HAP-1 (cell line): ENCODE results near the gene RLBP1.

Experiments used
- DNase-seq, 2 experiments: peaks; one replicate each; pipeline ENCODE4 v3.0.0-alpha.2; 2016 to 2020; ENCODE audit warnings: low spot score in 2 of 2
- H3K27me3 ChIP-seq: fragments of 250-450 bp; sonication (Bioruptor Pico); 2 replicates; pipeline ENCODE4 v1.5.1; 2020; ENCODE audit warnings: low read depth, mild to moderate bottlenecking, moderate library complexity
- H3K36me3 ChIP-seq: fragments of 250-450 bp; sonication (Bioruptor Pico); replicated peaks from 2 replicates; pipeline ENCODE4 v1.5.1; 2020; ENCODE audit warnings: mild to moderate bottlenecking
- H3K4me1 ChIP-seq: fragments of 250-450 bp; sonication (Bioruptor Pico); 2 replicates; pipeline ENCODE4 v1.5.1; 2020; ENCODE audit warnings: mild to moderate bottlenecking
- H3K4me3 ChIP-seq: fragments of 250-450 bp; sonication (Bioruptor Pico); 2 replicates; pipeline ENCODE4 v1.5.1; 2020; ENCODE audit warnings: mild to moderate bottlenecking, moderate library complexity
- H3K9me3 ChIP-seq: fragments of 250-450 bp; sonication (Bioruptor Pico); 2 replicates; pipeline ENCODE4 v1.5.1; 2020; ENCODE audit warnings: mild to moderate bottlenecking, moderate library complexity
- in situ Hi-C: fragments of 300-500 bp; cut with MboI; formaldehyde crosslinking; loops from 3 replicates; pipeline ENCODE4 v1.14.3; 2020; ENCODE audit warnings: low sequenced_read_pairs, inconsistent platforms, mixed read lengths

RLBP1 gene

GRCh38 chr15:89198934-89199333 is 22.4 kb downstream of the RLBP1 start:
- in situ Hi-C loops = no loop called here
- DNase-seq = no peak

GRCh38 chr15:89198196-89198595 is 23.2 kb downstream of the RLBP1 start:
- in situ Hi-C loops = no loop called here
- H3K9me3 ChIP-seq = no peaks in the 10 kb centered on the region
- H3K4me1 ChIP-seq = peaks cover 25% of the 10 kb centered on the region
- H3K36me3 ChIP-seq = peaks cover 13% of the 10 kb centered on the region
- no peak overlapping the region for H3K4me3 ChIP-seq
- no peaks in the 10 kb centered on the region for H3K27me3 ChIP-seq
- DNase-seq = no peak

More at GRCh38 chr15:89198934-89199333, 22.4 kb downstream of the RLBP1 start:
- Histone ChIP-seq H3K27me3 (no peaks in the 10 kb centered on the region), H3K36me3 (peaks cover 9% of the 10 kb centered on the region; the same call in 1 of the 2 replicates), H3K4me1 (peaks cover 25% of the 10 kb centered on the region), H3K4me3 (no peak overlapping the region), H3K9me3 (no peaks in the 10 kb centered on the region)

GRCh38 chr15:89197503-89197971 is 23.8 kb downstream of the RLBP1 start:
- H3K4me3 ChIP-seq = no peak overlapping the region
- no peaks in the 10 kb centered on the region for H3K27me3 ChIP-seq
- peaks cover 23% of the 10 kb centered on the region for H3K4me1 ChIP-seq
- peaks cover 15% of the 10 kb centered on the region for H3K36me3 ChIP-seq
- DNase-seq = peak; percentile 75 to 89
- in situ Hi-C loops = no loop called here
- H3K9me3 ChIP-seq = no peaks in the 10 kb centered on the region

GRCh38 chr15:89196994-89197393 is 24.4 kb downstream of the RLBP1 start:
- no peak for DNase-seq
- Histone ChIP-seq H3K27me3 (no peaks in the 10 kb centered on the region), H3K36me3 (peaks cover 16% of the 10 kb centered on the region), H3K4me3 (no peak overlapping the region), H3K9me3 (no peaks in the 10 kb centered on the region), H3K4me1 (peaks cover 18% of the 10 kb centered on the region)
- in situ Hi-C loops = no loop called here

- DNase-seq = no peak
- H3K27me3 ChIP-seq = no peaks in the 10 kb centered on the region
- peaks cover 20% of the 10 kb centered on the region for H3K36me3 ChIP-seq
- in situ Hi-C loops = no loop called here
- no peaks in the 10 kb centered on the region for H3K9me3 ChIP-seq
- H3K4me1 ChIP-seq = peaks cover 16% of the 10 kb centered on the region
- H3K4me3 ChIP-seq = no peak overlapping the region
These were observed 25.1 kb downstream of the RLBP1 start for GRCh38 chr15:89196241-89196640.

GRCh38 chr15:89195836-89196235 is 25.5 kb downstream of the RLBP1 start:
- Histone ChIP-seq H3K4me3 (no peak overlapping the region), H3K27me3 (no peaks in the 10 kb centered on the region), H3K9me3 (no peaks in the 10 kb centered on the region), H3K36me3 (peaks cover 24% of the 10 kb centered on the region), H3K4me1 (peaks cover 16% of the 10 kb centered on the region)
- no peak for DNase-seq
- in situ Hi-C loops = no loop called here

- H3K27me3 ChIP-seq = no peaks in the 10 kb centered on the region
- in situ Hi-C loops = no loop called here
- peaks cover 16% of the 10 kb centered on the region for H3K4me1 ChIP-seq
- H3K4me3 ChIP-seq = no peak overlapping the region
- no peak for DNase-seq
- no peaks in the 10 kb centered on the region for H3K9me3 ChIP-seq
- peaks cover 35% of the 10 kb centered on the region for H3K36me3 ChIP-seq
These were observed 26.8 kb downstream of the RLBP1 start for GRCh38 chr15:89194608-89195007.

GRCh38 chr15:89192766-89193165 is 28.6 kb downstream of the RLBP1 start:
- Histone ChIP-seq H3K4me1 (peaks cover 9% of the 10 kb centered on the region), H3K9me3 (no peaks in the 10 kb centered on the region), H3K27me3 (no peaks in the 10 kb centered on the region), H3K4me3 (no peak overlapping the region), H3K36me3 (peaks cover 40% of the 10 kb centered on the region)
- in situ Hi-C loops = no loop called here
- DNase-seq = no peak

GRCh38 chr15:89192136-89192535 is 29.2 kb downstream of the RLBP1 start:
- in situ Hi-C loops = no loop called here

GRCh38 chr15:89187986-89188514 is 33.3 kb downstream of the RLBP1 start:
- in situ Hi-C loops = no loop called here
- Histone ChIP-seq H3K4me3 (no peak overlapping the region), H3K36me3 (peaks cover 28% of the 10 kb centered on the region), H3K4me1 (no peaks in the 10 kb centered on the region), H3K9me3 (no peaks in the 10 kb centered on the region), H3K27me3 (no peaks in the 10 kb centered on the region)
- no peak for DNase-seq

More at GRCh38 chr15:89192136-89192535, 29.2 kb downstream of the RLBP1 start:
- Histone ChIP-seq H3K27me3 (no peaks in the 10 kb centered on the region), H3K4me3 (no peak overlapping the region), H3K9me3 (no peaks in the 10 kb centered on the region), H3K36me3 (peaks cover 40% of the 10 kb centered on the region), H3K4me1 (peaks cover 3% of the 10 kb centered on the region)
- DNase-seq = no peak

- Histone ChIP-seq H3K27me3 (no peaks in the 10 kb centered on the region), H3K36me3 (peaks cover 34% of the 10 kb centered on the region), H3K9me3 (no peaks in the 10 kb centered on the region), H3K4me1 (no peaks in the 10 kb centered on the region), H3K4me3 (no peak overlapping the region)
- DNase-seq = no peak
- in situ Hi-C loops = no loop called here
These were observed 33.9 kb downstream of the RLBP1 start for GRCh38 chr15:89187301-89187985.

- DNase-seq = no peak
- Histone ChIP-seq H3K9me3 (no peaks in the 10 kb centered on the region), H3K4me1 (no peaks in the 10 kb centered on the region), H3K4me3 (no peak overlapping the region), H3K27me3 (no peaks in the 10 kb centered on the region), H3K36me3 (peaks cover 31% of the 10 kb centered on the region)
- in situ Hi-C loops = no loop called here
These were observed 34.6 kb downstream of the RLBP1 start for GRCh38 chr15:89186803-89187202.

- Histone ChIP-seq H3K27me3 (no peaks in the 10 kb centered on the region), H3K4me3 (no peak overlapping the region), H3K9me3 (no peaks in the 10 kb centered on the region), H3K36me3 (peaks cover 17% of the 10 kb centered on the region), H3K4me1 (no peaks in the 10 kb centered on the region)
- no peak for DNase-seq
- in situ Hi-C loops = no loop called here
These were observed 36.4 kb downstream of the RLBP1 start for GRCh38 chr15:89184886-89185526.

GRCh38 chr15:89184357-89184756 is 37.0 kb downstream of the RLBP1 start:
- Histone ChIP-seq H3K9me3 (no peaks in the 10 kb centered on the region), H3K4me1 (no peaks in the 10 kb centered on the region), H3K4me3 (no peak overlapping the region), H3K27me3 (no peaks in the 10 kb centered on the region), H3K36me3 (peaks cover 11% of the 10 kb centered on the region)
- DNase-seq = no peak
- in situ Hi-C loops = no loop called here
